HepG2 (cell line): ENCODE results near the gene NDOR1. TPM values are rescaled to one million over a fixed set of nuclear protein-coding genes. Genes with fewer than 3 reads are reported as not detected.

Experiments
- CEBPG ChIP-seq: IDR thresholded peaks from 2 replicates; pipeline ENCODE4 v1.6.1; 2016
- EP300 ChIP-seq, 3 experiments: sonication (generic) in 1 of 3; formaldehyde crosslinking in 1 of 3; IDR thresholded peaks; 2 replicates each; pipeline versions ENCODE4 v1.5.1 to v1.6.1; 2011 to 2020; ENCODE audit warnings: low read depth in 2 of 3, low read length in 2 of 3, borderline replicate concordance in 1 of 3, improper control_type of control experiment in 1 of 3, mild to moderate bottlenecking in 1 of 3, missing genetic modification reagents in 1 of 3, moderate library complexity in 1 of 3
- HINFP ChIP-seq: sonication (generic); formaldehyde crosslinking; IDR thresholded peaks from 2 replicates; pipeline ENCODE4 v1.4.0; 2020; ENCODE audit warnings: low read depth, mild to moderate bottlenecking, missing genetic modification reagents
- SMYD3 ChIP-seq: sonication (generic); formaldehyde crosslinking; IDR thresholded peaks from 2 replicates; pipeline ENCODE4 v1.8.1; 2023; ENCODE audit warnings: mild to moderate bottlenecking, missing genetic modification reagents
- SPEN ChIP-seq: sonication (generic); formaldehyde crosslinking; IDR thresholded peaks from 2 replicates; pipeline ENCODE4 v1.5.1; 2020; ENCODE audit warnings: low read depth, mild to moderate bottlenecking, missing genetic modification reagents
- SRY ChIP-seq: sonication (generic); formaldehyde crosslinking; IDR thresholded peaks from 2 replicates; pipeline ENCODE4 v1.8.0; 2022; ENCODE audit warnings: mild to moderate bottlenecking, missing genetic modification reagents
- TCF7L2 ChIP-seq: IDR thresholded peaks from 2 replicates; pipeline ENCODE4 v1.6.1; 2011; ENCODE audit warnings: mild to moderate bottlenecking, low read depth, low read length, moderate library complexity
- ZBTB44 ChIP-seq: sonication (generic); formaldehyde crosslinking; IDR thresholded peaks from 2 replicates; pipeline ENCODE4 v1.4.0; 2020; ENCODE audit warnings: missing genetic modification reagents
- ZNF280D ChIP-seq: sonication (generic); formaldehyde crosslinking; IDR thresholded peaks from 2 replicates; pipeline ENCODE4 v1.5.1; 2020; ENCODE audit warnings: mild to moderate bottlenecking, missing genetic modification reagents
- ZNF607 ChIP-seq: sonication (generic); formaldehyde crosslinking; IDR thresholded peaks from 2 replicates; pipeline ENCODE4 v1.5.1; 2020; ENCODE audit warnings: missing genetic modification reagents, mild to moderate bottlenecking, borderline replicate concordance
- ZNF670 ChIP-seq: sonication (generic); formaldehyde crosslinking; IDR thresholded peaks from 2 replicates; pipeline ENCODE4 v1.8.0; 2022; ENCODE audit warnings: mild to moderate bottlenecking, missing genetic modification reagents, borderline replicate concordance
- ZNF678 ChIP-seq: sonication (generic); formaldehyde crosslinking; IDR thresholded peaks from 2 replicates; pipeline ENCODE4 v1.4.0; 2020; ENCODE audit warnings: mild to moderate bottlenecking, missing genetic modification reagents
- ZNF720 ChIP-seq: sonication (generic); formaldehyde crosslinking; IDR thresholded peaks from 2 replicates; pipeline ENCODE4 v1.4.0; 2020; ENCODE audit warnings: missing genetic modification reagents
- polyA plus RNA-seq, 8 experiments: library from polyadenylated mRNA; depleted of rRNA in 3 of 8; stranded (reverse) in 7 of 8; unstranded in 1 of 8; fragments of >200 nt; fragmentation: Illumina TruSeq in 4 of 8; extraction: Trizol in 4 of 8; gene quantifications; 2 replicates each; pipeline versions ENCODE4 v1.2.1 to v1.2.3, GENCODE V29; 2011 to 2016; ENCODE audit warnings: low read depth in 4 of 8, missing spikeins in 1 of 8, mixed read lengths in 1 of 8; ENCODE audit not compliant: insufficient read depth in 1 of 8
- total RNA-seq, 5 experiments: library from RNA; depleted of rRNA; stranded (reverse); fragments of >200 nt; fragmentation: Illumina TruSeq; extraction: Trizol; gene quantifications; 2 replicates each; pipeline ENCODE4 v1.2.3, GENCODE V29; 2016; ENCODE audit warnings: low read depth in 1 of 5
- TF ChIP-seq, protein P1 (sequence below): IDR thresholded peaks from 2 replicates; pipeline ENCODE4 v1.6.1; 2016
- TF ChIP-seq, protein P2 (sequence below): sonication (generic); formaldehyde crosslinking; IDR thresholded peaks from 2 replicates; pipeline ENCODE4 v1.5.1; 2020; ENCODE audit warnings: missing genetic modification reagents, mild to moderate bottlenecking, borderline replicate concordance

NDOR1 gene
- total and polyA plus RNA-seq, 2 of the 13 experiments (the other 11 are each of a cell fraction or from before 2014, with no cell fraction given): 3.6 to 8.7 TPM

GRCh38 chr9:137198051-137198901, 7.2 kb upstream of the NDOR1 start (continued):
- TF ChIP-seq ZNF280D (CRISPR knock-in tag) (no peak), ZBTB44 (CRISPR knock-in tag) (no peak), EP300 (IDR thresholded peaks at IDR 0.05; ENCODE audit: low read depth in 2 of 2, low read length in 2 of 2) (peak in 1 of 2 experiments; percentile 52; a peak in 1 of 4 replicates), EP300 (CRISPR knock-in tag; IDR thresholded peaks at IDR 0.05; ENCODE audit: borderline replicate concordance) (peak; percentile 21; the same call in 1 of the 2 replicates), ZNF720 (CRISPR knock-in tag) (no peak), SMYD3 (CRISPR knock-in tag) (no peak), ZNF607 (no peak), SRY (CRISPR knock-in tag) (0 out of 2 replicates have a peak, but pooled peaks have one; percentile 30), SPEN (CRISPR knock-in tag) (no peak), ZNF670 (CRISPR knock-in tag) (no peak), CEBPG (no peak), HINFP (CRISPR knock-in tag) (no peak), ZNF678 (CRISPR knock-in tag) (no peak), TCF7L2 (no peak)
- TF ChIP-seq, protein P1, sequence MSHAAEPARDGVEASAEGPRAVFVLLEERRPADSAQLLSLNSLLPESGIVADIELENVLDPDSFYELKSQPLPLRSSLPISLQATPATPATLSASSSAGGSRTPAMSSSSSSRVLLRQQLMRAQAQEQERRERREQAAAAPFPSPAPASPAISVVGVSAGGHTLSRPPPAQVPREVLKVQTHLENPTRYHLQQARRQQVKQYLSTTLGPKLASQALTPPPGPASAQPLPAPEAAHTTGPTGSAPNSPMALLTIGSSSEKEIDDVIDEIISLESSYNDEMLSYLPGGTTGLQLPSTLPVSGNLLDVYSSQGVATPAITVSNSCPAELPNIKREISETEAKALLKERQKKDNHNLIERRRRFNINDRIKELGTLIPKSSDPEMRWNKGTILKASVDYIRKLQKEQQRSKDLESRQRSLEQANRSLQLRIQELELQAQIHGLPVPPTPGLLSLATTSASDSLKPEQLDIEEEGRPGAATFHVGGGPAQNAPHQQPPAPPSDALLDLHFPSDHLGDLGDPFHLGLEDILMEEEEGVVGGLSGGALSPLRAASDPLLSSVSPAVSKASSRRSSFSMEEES (CRISPR knock-in tag): peak; percentile 68; the same call in 1 of the 2 replicates
- TF ChIP-seq, protein P2, sequence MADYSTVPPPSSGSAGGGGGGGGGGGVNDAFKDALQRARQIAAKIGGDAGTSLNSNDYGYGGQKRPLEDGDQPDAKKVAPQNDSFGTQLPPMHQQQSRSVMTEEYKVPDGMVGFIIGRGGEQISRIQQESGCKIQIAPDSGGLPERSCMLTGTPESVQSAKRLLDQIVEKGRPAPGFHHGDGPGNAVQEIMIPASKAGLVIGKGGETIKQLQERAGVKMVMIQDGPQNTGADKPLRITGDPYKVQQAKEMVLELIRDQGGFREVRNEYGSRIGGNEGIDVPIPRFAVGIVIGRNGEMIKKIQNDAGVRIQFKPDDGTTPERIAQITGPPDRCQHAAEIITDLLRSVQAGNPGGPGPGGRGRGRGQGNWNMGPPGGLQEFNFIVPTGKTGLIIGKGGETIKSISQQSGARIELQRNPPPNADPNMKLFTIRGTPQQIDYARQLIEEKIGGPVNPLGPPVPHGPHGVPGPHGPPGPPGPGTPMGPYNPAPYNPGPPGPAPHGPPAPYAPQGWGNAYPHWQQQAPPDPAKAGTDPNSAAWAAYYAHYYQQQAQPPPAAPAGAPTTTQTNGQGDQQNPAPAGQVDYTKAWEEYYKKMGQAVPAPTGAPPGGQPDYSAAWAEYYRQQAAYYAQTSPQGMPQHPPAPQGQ (CRISPR knock-in tag): no peak
